Panc1 (cell line): ENCODE measurements around the gene RASGRP2.

Experiments used
- CTCF ChIP-seq: fragments of 450-650 bp; IDR thresholded peaks from 2 replicates; pipeline ENCODE4 v1.5.1; 2017; ENCODE audit warnings: mild to moderate bottlenecking
- POLR2AphosphoS5 ChIP-seq: IDR thresholded peaks from 2 replicates; pipeline ENCODE4 v1.6.1; 2012; ENCODE audit warnings: mild to moderate bottlenecking, low read depth, low read length, moderate library complexity
- REST ChIP-seq, 2 experiments: IDR thresholded peaks; 2 replicates each; pipeline ENCODE4 v1.6.1; 2011 to 2012; ENCODE audit warnings: low read depth in 2 of 2, control low read depth in 1 of 2, low read length in 1 of 2, mild to moderate bottlenecking in 1 of 2, moderate library complexity in 1 of 2; ENCODE audit not compliant: insufficient read depth in 1 of 2
- SIN3A ChIP-seq: IDR thresholded peaks from 2 replicates; pipeline ENCODE4 v1.6.1; 2012; ENCODE audit warnings: low read depth, mild to moderate bottlenecking, low read length, moderate library complexity, borderline replicate concordance; ENCODE audit not compliant: insufficient read depth
- TCF7L2 ChIP-seq: IDR thresholded peaks from 2 replicates; pipeline ENCODE4 v1.6.1; 2011; ENCODE audit warnings: mild to moderate bottlenecking, low read depth, low read length, inconsistent platforms

GRCh38 chr11:64696045-64696444, 47.9 kb downstream of the RASGRP2 start:
- TF ChIP-seq CTCF (no peak), TCF7L2 (no peak), REST (IDR thresholded peaks at IDR 0.05; ENCODE audit: insufficient read depth in 1 of 2, low read depth in 2 of 2, low read length in 1 of 2) (no peak), POLR2AphosphoS5 (no peak), SIN3A (no peak)
